GM19099 (cell line): ENCODE measurements around the gene ZNF10.

ENCODE experiments used
- POLR2A ChIP-seq: IDR thresholded peaks from 3 replicates; pipeline ENCODE4 v1.6.1; 2011; ENCODE audit warnings: low read depth; ENCODE audit not compliant: insufficient read length; ENCODE audit errors: extremely low read depth

The ZNF10 gene

DNA sequence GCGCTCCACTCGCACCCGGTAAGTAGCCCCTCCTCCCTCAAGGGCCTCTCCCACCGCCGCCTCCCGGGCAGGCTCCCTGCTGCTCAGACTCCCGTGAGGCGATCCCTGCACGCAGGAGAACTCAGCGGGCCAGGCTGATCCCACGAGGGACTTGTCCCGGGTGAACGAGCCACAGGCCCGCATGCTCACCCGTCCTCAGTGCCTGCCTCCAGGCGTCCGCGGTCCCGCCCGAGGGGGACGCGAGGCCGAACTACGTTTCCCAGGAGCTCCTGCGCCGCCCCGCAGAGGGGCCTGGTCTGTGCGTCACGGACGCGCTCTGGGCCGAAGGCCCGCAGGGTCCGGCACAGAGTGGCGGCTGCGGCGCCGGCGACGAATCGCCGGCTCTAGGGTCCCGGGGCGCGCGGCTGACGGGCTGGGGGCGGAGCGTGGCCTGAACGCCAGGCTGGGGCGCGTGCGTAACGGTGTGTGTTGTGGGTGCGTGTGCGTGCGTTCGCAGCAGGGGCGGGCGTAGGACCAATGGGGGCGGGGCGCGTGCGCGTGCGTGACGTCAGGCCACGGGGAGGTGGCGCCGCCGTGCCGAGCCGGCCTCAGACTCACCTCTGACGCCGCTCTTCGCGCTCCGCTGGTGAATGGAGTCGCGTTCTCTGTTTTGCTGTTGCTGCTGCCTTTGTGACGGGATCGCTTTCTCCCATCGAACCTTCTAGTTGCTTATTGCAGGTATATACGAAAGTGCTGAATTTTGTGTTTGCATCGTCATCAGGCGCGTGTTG is at the start of gene ZNF10, which contains the start of gene ZNF891:
TSS of gene ZNF10 (plus strand) at position 590 of the 770 bp plus-strand sequence. CDS start 13,866 bp downstream, outside the sequence.
TSS of gene ZNF891 (minus strand) at position 237 of the 770 bp plus-strand sequence. CDS start 8,356 bp downstream, outside the sequence.
- TF ChIP-seq POLR2A = peak; percentile 92

DNA sequence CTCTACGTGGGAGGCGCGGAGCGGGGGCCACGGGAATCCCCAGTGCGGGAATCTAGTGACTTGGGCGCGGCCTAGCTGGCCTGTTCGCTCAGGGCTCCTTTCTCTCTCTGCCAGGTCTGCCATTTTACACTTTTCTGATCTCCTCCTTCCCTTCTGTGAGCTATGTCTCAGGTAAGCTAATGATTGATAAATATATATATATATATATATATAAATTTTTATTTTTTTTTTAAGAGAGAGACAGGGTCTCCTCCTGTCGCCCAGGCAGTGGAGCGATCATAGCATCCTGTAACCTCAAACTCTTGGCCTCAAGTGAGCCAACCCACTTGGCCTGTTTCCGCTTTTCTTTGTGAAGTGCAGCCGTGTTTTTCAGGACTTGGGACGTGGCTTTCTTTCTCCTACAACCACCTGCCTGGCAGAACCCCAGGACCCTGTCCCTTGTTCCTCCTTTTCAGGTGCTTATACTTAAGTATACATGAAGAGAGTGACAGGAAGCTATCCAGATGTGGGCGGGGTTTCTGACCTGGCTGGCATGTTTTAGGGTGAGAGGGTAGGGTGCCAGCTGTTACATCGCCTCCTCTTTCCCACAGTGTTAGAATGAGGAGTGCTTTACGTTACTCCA is 49.2 kb upstream of the ZNF10 start:
- no peak for TF ChIP-seq POLR2A

DNA sequence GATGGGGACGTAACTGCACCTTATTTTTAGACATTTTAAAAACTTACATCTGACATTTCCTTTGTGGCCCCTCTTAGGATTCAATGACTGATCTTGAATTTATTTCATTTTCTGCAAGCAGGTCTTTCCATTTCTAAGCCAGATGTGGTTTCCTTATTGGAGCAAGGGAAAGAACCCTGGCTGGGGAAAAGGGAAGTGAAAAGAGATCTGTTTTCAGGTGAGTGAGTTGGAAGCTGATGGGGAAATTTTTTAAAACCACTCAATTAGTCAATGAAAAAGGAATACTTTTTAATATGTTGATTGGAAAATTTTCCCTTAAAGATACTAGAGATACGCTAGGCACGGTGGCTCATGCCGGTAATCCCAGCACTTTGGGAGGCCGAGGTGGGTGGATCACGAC is 47.1 kb upstream of the ZNF10 start:
- no peak for TF ChIP-seq POLR2A

GRCh38 chr12:133105620-133106019 is 24.8 kb upstream of the ZNF10 start:
- no peak for TF ChIP-seq POLR2A

DNA sequence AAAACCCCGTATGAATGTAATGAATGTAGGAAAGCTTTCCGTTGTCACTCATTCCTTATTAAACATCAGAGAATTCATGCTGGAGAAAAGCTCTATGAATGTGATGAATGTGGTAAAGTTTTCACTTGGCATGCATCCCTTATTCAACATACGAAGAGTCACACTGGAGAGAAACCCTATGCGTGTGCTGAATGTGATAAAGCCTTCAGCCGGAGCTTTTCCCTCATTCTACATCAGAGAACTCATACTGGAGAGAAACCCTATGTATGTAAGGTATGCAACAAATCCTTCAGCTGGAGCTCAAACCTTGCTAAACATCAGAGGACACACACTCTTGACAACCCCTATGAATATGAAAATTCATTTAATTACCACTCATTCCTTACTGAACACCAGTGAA is 24.2 kb upstream of the ZNF10 start:
- TF ChIP-seq POLR2A = no peak

- no peak for TF ChIP-seq POLR2A
Measured at GRCh38 chr12:133107121-133107520, 23.3 kb upstream of the ZNF10 start.

GRCh38 chr12:133108150-133108549 is 22.3 kb upstream of the ZNF10 start:
- TF ChIP-seq POLR2A = no peak

DNA sequence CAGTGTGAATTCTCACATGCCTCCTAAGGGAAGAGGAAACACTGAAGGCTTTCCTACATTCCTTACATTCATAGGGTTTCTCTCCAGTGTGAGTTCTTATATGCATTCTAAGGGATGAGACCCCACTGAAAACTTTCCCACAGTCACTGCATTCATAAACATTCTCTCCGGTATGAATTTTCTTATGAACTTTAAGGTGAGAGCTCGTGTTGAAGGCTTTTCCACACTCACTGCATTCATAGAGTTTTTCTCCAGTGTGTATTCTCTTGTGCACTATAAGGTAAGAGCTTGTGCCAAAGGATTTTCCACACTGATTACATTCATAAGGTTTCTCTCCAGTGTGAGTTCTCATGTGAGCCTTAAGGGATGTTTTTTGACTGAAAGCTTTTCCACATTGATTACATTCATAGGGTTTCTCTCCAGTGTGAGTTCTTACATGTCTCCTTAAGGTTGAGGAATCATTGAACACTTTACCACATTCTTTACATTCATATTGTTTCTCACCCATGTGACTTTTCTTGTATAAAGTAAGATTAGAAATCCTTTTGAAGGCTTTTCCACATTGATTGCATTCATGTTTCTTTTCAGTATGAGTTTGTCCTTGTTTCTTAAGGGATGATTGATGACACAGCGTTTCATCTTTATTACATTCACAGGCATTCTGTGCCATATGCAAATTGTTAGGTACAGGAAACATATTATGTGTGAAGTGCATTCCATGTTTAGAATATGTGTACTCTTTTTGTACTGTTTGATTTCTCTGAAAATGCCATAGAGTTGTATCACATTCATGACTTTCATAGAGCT is 9.8 kb upstream of the ZNF10 start:
- no peak for TF ChIP-seq POLR2A

GRCh38 chr12:133124674-133125073 is 5.8 kb upstream of the ZNF10 start:
- no peak for TF ChIP-seq POLR2A

- no peak for TF ChIP-seq POLR2A
Measured at GRCh38 chr12:133129368-133130037, 924 bp upstream of the ZNF10 start.

GRCh38 chr12:133130808-133131128 is 341 bp downstream of the ZNF10 start:
- no peak for TF ChIP-seq POLR2A

GRCh38 chr12:133135747-133136146 is 5.3 kb downstream of the ZNF10 start:
- TF ChIP-seq POLR2A = no peak

- TF ChIP-seq POLR2A = no peak
Measured at GRCh38 chr12:133145981-133146380, 15.6 kb downstream of the ZNF10 start.

GRCh38 chr12:133156125-133156690 is 25.8 kb downstream of the ZNF10 start:
- no peak for TF ChIP-seq POLR2A

DNA sequence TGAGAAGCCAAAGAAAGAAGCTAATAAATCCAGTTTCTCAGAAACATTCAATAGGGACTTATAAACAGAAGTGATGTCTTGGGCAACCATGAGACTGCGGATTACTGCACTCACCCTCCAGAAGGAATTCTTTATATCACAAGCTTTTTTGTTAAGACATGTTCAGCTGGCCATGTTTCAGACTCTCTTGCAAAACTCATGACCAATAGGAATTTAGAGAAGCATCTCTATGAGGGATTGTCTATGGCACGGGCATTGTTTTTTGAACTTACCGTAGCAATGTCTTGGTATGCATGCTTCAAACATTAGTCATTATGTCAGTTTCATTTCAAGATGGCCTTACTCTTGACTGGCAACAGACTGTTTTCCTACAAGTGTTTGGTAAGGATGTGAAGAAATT is 35.3 kb downstream of the ZNF10 start:
- TF ChIP-seq POLR2A = no peak

- no peak for TF ChIP-seq POLR2A
Measured at GRCh38 chr12:133172491-133172890, 42.1 kb downstream of the ZNF10 start.

- TF ChIP-seq POLR2A = no peak
Measured at GRCh38 chr12:133174901-133175300, 44.5 kb downstream of the ZNF10 start.
